ENCODE results near the gene SSH2.
"Not testable (repeated sequence)": the region's sequence is repeated elsewhere in the genome, so short reads cannot be mapped to it uniquely, and the experiment has no call there.

SSH2 gene

DNA sequence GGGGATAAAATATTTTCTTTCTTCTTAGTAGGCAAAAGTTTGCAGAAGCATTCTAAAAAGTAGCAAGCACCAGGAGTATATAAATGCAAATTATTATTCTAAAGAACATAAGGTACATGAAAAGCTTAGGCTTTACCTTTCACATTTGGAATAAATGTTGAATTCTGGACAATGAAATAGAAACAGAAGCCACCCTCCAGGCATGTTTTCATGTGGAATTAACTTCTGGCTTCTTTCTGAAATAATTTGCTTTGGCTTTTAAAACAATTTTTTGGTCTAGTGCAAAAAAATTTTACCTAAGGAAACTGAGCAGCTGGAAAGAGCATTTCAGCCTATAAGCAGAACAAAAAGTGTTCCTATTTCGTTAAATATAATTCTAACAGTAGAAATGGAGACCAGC, 197.8 kb downstream of the SSH2 start:
- DNase-seq: no peak

GRCh38 chr17:29731589-29731929, 198.5 kb downstream of the SSH2 start:
- no peak for DNase-seq

- DNase-seq: no peak
These were observed 201.5 kb downstream of the SSH2 start for GRCh38 chr17:29728490-29728889.

- DNase-seq: no peak
These were observed 203.2 kb downstream of the SSH2 start for GRCh38 chr17:29726715-29727252.

DNA sequence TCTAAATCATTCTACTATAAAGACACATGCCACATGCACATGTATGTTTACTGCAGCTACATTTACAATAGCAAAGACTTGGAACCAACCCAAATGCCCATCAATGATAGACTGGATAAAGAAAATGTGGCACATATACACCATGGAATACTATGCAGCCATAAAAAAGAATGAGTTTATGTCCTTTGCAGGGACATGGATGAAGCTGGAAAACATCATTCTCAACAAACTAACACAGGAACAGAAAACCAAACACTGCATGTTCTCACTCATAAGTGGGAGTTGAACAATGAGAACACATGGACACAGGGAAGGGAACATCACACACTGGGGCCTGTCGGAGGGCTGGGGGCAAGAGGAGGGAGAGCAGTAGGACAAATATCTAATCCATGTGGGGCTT, 204.6 kb downstream of the SSH2 start:
- not testable (repeated sequence) for DNase-seq

DNA sequence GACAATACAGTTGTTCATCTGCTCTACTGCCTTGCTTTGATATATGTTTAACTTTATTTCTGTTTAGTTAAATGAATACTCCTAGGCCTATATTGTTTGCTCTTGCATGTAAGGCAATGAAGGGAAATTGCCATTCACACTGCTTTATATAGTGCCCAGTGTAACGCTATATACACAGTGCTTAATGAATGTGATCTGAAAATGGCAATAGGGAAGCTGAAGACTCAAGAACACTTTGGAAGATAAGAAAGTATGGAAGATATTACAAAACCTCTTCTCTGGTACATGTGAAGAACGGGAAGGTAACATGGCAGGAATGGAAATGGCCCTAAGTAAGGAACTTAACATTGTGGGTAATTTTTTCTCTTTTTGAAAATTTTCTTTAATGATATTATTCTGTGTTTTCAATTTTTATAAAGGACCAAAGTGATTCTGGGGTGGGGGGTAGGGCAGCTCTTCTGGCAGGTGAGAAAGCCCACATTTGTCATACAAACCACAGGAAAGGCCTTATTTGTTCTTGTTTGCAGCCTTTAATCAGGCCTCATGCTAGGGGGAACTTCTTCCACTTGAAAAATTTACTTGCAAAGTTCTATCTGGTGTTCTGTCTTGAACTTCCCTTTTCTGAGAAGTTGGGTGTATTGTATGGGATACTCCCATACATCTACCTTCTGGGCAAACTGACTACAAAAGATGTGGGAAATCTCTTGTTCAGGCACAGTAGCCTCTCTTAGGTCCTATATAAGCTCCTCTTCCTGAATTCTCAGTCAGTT, 206.6 kb downstream of the SSH2 start:
- DNase-seq: no peak

- DNase-seq: no peak
These were observed 207.4 kb downstream of the SSH2 start for GRCh38 chr17:29722411-29723198.

DNA sequence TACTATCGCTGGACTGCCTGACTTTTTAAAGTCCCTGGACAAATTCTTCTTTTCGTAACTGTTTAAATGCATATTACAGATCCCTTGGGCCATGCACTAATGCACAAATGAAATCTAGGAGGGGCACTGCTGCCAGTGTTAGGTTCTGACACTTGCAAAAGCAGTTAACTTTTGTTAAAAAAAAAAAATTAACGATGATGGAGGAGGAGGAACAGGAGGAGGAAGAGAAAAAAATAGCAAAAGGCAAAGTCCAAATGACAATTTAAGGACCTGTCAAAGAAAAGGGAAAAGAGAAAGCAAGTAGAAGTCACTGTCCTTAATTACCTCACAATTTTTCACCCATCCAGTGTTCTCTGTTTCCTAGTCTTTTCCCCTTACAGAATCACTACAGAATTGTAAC, 209.5 kb downstream of the SSH2 start:
- DNase-seq: no peak

GRCh38 chr17:29719469-29719868, 210.6 kb downstream of the SSH2 start:
- no peak for DNase-seq

- DNase-seq: no peak
These were observed 211.5 kb downstream of the SSH2 start for GRCh38 chr17:29718446-29719039.

GRCh38 chr17:29717817-29718216, 212.2 kb downstream of the SSH2 start:
- no peak for DNase-seq

GRCh38 chr17:29716566-29716965, 213.5 kb downstream of the SSH2 start:
- DNase-seq: no peak

DNA sequence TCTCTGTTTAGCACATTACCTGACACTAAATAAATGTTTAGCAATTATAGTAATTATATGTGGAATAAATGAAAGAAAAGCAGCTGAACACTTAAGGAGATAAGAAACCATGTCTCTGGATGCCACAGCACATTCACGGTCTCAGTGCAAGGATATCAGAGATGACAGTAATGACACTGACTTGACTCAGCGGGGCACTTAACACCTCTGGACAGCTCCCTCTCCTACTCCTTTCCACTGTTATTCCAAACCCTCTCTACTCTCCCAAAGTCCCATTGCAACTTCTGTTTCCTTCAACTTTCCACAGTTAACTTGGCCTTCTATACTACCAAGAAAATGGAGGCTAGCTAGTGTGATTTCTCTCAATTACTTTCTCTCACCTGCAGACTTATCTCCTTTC, 214.3 kb downstream of the SSH2 start:
- no peak for DNase-seq

DNA sequence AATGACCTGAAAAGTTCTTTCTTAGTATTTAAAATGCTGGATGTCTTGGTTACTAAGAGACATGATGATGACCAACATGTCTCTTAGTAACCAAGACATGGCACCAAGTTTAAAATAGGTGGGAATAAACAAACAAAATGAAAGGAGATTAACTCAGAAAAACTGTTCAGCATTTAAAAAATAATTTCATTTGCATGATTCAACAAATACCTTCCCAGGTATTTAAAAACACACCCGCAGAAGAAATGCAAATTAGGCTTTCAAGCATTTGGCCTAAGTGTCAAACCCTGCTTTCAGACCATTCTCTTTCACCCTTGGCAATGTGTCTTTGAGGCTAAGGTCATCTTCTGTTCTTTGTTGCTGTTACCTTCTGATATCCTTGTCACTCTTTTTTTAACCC, 215.9 kb downstream of the SSH2 start:
- DNase-seq: no peak

DNA sequence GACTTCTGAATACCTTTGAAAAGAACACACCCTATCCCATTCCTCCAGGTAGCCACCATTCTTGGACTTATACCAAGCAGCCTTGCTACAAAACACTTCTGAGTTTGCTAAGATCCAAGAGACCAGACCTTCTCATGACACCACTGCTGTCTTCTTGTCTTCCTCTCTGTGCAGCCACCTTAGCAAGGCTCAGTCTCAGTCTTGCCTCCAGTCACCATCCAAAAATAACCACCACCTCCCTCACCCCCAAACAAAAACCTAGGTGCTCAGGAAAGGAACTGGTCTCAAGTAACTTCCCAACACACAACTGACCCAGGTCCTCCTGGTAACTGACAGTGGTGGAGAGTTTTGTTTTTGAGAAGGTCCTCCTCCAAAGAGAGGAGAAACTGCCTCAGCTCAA, 216.4 kb downstream of the SSH2 start:
- DNase-seq: no peak

DNA sequence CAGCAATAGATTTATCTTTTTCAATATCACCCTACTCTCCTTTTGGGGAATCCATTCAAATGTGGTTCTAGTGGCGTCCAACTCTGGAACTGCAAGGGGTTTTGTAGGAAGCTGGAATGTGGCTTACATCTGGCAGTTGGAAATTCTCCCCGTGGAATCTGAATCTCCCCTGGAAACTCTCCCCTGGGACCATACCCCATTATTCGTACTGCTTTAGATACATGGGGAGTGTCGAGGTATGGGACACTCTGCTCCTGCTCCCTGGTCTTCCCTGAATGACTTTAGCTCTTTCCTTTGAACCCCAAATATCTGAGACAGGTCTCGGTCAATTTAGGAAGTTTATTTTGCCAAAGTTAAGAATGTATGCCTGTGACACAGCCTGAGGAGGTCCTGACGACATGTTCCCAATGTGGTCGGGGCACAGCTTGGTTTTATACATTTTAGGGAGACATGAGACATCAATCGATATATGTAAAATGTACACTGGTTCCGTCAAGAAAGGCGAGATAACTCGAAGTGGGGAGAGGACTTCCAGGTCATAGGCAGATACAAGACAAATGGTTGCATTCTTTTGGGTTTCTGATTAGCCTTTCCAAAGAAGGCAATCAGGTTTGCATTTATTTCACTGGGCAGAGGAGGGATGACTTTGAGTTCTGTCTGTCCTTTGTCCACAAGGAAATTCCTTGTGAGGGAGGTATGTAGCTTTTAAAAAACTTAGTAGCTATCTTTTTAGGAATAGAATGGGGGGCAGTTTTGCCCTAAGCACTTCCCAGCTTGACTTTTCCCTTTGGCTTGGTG, 218.2 kb downstream of the SSH2 start:
- DNase-seq: no peak

DNA sequence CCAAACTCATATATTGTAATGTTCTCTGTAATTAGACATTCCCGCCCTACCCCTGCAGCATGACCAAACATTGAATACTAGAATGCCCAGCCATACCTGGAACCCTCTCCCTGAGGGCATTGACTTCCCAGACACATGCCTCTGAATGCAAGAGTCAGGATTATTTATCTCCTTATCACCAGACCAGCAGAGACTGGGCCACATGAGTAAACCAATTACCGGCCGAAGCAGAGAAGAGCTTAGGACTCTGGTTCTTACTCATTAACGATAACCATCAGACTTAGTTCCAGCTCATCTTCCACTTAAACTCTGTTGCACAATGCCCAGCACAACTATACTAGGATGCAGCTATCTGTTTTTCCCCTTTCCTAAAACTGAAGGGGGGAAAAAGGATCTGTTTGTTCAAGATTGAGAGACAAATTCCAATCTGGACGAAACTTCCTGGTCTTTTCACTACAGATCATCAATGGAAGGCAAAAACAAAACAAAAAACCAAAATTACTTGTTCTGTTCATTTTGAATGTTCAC, 219.1 kb downstream of the SSH2 start:
- DNase-seq: no peak

GRCh38 chr17:29710520-29710884, 219.5 kb downstream of the SSH2 start:
- no peak for DNase-seq

DNA sequence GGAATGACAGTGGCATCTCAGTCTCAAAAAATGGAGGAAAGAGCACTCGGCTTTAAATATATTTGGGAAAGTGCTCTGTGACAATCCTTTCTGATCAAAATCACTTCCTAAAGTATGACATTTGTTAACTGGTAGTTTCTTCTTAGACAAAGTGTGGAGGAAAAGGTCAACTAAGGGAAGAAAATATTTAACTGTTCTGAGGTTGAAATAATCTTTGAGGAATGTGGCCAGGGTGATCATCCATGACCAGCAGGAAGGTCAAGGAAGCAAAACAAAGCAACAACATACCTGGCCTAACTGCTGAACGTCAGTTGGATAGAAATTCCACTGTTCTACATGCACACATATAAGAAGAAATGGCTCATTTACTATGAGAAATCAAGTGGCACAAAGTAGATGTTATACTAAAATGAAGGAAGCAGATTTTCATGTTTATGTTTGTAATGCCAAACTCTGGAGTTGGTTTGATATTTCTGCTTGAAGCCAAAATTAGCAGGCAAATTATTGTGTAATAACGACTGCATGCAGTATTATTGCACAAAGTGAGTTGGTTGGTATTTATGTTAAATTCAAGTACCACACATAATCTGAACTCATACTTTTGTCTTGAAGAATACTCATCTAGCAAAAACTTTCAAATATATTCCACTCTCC, 220.0 kb downstream of the SSH2 start:
- DNase-seq: no peak

GRCh38 chr17:29707212-29707571, 222.8 kb downstream of the SSH2 start:
- DNase-seq: no peak

DNA sequence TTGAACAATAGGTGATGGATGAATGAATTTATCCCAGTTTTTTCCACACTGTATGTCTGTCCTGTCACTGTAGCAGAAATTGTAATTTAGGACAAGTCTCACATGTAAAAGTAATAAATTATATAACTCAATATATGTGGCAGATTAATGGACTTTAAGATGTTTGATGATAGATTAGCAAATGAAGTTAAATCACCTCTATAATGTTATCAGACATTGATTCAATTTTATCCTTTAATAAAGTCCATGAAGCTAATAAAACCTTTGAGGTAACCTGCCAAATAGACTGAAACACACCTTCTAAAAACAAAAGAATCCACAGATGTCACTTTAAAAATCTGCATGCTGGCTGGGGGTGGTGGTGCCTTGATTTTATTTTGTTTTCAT, 224.0 kb downstream of the SSH2 start:
- no peak for DNase-seq

DNA sequence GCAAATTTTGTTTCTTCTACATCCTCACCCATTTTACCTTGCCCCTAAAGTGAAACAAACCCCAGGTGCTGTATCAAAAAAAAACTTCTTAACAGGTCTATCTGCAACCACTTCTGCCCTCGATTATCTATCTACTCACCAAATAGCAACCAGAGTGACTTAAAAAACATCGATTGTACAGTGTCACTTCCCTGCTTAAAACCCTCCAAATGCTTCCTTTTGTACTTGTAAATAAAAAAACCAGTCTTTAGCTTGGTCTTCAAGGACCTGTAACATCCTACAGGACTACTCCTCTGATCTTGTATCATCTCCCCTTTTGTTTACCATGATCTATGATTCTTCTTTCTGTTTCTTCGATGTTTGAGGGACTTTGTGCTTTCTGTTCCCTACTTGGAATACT, 224.6 kb downstream of the SSH2 start:
- DNase-seq: no peak
